ENCODE results near the gene FBXW5.

FBXW5 gene

GRCh38 chr9:136944519-136945332 lies at the start of gene FBXW5, which contains the start of gene C8G:
TSS of gene FBXW5 (minus strand) at chr9:136944738. CDS start at chr9:136944083, 655 bp downstream.
TSS of gene C8G (plus strand) at chr9:136945243. CDS start at chr9:136945321, 78 bp downstream.
- DNase-seq: no peak

- DNase-seq: no peak
Observed at GRCh38 chr9:136992819-136993369, 48.4 kb upstream of the FBXW5 start.

DNA sequence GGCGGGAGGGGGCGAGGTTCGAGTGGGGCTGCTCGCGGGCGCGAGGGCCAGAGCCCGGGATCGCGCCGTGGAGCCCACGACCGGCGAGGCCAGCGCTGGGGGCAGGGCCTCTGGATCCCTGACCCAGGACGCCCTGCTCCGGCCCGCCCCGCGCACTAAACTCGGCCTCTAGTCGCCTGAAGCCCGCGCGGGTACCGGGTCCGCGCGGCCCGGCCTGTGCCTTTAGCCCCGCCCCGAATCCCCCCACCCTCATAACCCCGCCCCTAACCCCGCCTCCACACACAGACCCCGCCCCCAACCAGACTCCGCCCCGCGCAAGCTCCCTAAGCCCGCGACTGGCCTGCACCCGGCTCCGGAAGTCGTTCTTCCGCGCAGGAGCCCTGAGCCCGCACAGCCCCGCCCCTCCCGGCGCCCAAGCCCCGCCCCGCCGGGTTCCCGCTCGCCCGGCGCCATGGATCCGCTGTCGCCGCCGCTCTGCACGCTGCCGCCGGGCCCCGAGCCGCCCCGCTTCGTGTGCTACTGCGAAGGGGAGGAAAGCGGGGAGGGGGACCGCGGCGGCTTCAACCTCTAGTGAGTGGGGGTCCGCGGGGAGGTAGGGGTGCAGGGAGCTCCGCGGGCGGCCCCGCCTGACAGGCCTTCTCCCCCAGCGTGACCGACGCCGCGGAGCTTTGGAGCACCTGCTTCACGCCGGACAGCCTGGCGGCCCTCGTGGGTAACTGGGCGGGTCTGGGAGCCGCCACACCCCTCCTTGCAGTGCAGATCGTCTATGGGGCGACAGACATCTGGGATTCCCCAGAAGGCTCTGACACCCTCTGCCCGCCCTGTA lies 47.7 kb upstream of the FBXW5 start, which contains the start of gene PAXX:
Gene PAXX (plus strand): TSS at position 430 of the 826 bp plus-strand sequence. CDS start 22 bp downstream, at position 452.
- DNase-seq: peak; percentile 26

DNA sequence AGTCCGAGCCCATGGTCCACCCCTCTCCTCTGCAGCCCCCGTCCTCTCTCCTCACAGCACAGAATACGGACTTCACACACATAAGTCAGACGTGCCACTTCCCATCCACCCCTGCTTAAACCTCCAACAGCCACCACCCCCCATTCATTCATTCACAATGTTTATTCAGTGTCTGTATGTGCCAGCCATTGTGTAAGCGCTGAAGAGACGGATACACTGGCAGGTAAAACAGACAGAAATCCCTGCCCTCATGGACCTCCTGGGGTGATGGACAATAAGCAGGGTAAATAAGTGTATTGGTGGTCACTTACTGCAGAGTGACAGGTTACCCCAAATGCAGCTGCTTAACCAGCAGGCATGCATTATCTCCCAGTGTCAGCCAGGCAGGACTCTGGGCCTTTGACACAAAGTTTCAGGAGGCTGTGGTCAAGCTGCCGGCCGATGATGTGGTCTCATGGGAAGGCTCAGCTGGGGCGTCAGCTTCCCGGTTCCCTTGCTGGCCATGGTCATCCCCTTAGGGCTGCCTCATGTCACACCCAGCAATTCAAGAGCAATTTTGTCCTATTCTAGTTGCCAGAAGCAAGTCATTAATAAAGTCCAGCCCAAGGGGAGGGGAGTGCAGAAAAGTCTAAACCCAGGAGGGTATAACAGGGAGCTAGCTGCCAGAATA lies 45.8 kb upstream of the FBXW5 start:
- DNase-seq: no peak

DNA sequence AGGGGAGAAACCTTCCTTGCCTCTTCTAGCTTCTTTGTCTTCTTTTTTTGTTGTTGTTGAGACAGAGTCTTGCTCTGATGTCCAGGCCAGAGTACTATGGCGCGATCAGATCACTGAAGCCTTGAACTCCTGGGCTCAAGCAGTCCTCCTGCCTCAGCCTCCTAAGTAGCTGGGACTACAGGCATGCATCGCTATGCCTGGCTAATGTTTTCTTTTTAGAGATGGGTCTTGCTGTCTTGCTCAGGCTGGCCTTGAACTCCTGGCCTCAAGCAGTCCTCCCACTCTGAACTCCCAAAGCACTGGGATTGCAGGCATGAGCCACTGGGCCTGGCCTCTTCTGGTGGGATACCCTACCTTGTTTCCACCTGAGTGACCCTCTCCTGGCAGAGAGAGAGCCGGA lies 44.3 kb upstream of the FBXW5 start:
- no peak for DNase-seq

- DNase-seq: no peak
Observed at GRCh38 chr9:136985853-136986252, 41.3 kb upstream of the FBXW5 start.

- DNase-seq: no peak
Observed at GRCh38 chr9:136985027-136985602, 40.6 kb upstream of the FBXW5 start.

GRCh38 chr9:136984464-136985026 lies 40.0 kb upstream of the FBXW5 start:
- DNase-seq: no peak

DNA sequence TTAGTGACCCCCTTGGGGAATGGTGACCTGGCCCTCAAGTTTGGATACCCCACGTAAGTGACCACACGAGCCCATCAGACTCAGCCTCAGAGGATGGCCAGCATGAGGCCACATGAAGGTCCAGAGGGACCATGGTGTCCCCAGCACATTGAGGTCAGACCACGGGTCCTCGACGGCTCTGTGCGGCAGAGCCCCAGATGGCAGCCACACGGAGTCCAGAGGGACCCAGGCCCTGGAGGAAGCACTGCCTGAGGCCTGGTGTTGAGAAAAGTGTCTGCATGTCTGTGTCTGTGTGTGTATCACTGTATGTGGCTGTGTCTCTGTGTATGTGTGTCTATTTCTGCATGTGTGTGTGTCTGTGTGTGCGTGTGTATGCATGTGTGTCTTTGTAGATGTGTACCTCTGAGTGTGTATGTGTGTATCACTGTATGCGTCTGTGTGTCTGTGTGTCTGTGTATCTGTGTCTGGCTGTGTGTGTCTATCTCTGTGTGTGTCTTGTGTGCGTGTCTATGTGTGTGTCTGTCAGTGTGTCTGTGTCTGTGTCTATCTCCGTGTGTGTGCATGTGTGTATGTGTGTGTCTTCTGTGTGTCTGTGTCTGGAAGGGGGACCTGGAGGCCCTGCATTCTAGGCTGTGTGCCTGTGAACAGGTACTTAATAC lies 39.2 kb upstream of the FBXW5 start:
- no peak for DNase-seq

DNA sequence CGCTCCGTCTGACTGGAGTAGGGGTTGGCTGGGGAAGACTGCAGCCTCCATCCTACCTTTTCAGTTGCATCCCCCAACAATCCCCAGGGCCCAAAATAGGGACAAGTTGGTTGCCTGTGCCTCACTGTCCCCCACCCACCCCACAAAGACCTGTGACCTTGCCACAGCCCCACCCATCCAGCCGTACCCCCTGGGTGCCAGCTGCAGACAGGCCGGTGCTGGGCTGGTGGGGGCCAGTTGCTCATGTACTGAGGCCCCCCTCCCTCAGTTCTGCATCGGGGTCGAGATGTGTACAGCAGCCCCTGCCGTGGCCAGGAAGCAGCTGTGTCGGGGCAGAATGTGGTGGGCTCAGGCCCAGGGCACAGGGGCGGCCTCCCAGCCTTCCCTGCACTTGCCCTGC lies 38.6 kb upstream of the FBXW5 start:
- DNase-seq: no peak

DNA sequence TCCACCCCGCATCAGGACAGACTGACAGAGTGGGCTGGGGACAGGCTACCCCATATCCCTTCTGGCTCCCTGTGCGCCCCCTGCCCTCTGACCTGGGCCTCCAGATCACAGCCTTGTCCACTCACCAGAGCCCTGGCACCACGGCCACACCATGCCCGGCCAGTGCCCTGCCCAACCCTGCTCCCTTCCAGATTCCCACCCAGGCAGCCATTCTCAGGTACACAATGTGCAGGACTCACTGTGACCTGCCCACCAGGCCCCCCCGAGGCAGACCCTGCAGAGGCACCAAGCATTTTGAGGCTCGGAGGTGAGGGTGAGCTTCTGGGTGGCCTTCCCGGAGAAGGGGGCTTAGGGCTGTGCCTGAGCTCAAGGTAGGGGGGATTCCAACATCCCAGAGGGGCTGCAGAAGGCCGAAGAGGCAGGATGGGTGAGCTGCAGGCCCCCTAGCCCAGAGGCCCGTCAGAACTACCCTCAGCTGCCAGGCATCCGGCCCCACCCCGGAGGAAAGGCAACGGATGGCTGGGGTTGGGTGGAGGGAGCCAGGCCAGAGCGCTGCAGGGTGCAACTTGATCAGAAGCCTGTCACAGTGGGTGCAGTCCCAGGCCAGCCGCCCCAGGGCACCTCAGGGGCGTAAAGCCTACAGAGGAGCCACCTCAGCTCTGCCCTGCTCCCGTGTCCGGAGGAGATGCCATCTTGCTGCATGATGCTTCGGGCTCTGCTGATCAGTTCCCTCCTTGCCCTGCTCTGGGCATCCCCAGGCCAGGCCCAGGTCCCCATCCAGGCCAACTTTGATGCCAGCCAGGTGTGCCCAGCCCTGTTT lies 37.9 kb upstream of the FBXW5 start, which contains the start of gene LCNL1:
Gene LCNL1 (plus strand): TSS at position 762 of the 820 bp plus-strand sequence. CDS start 594 bp downstream, outside the sequence.
- DNase-seq: no peak

DNA sequence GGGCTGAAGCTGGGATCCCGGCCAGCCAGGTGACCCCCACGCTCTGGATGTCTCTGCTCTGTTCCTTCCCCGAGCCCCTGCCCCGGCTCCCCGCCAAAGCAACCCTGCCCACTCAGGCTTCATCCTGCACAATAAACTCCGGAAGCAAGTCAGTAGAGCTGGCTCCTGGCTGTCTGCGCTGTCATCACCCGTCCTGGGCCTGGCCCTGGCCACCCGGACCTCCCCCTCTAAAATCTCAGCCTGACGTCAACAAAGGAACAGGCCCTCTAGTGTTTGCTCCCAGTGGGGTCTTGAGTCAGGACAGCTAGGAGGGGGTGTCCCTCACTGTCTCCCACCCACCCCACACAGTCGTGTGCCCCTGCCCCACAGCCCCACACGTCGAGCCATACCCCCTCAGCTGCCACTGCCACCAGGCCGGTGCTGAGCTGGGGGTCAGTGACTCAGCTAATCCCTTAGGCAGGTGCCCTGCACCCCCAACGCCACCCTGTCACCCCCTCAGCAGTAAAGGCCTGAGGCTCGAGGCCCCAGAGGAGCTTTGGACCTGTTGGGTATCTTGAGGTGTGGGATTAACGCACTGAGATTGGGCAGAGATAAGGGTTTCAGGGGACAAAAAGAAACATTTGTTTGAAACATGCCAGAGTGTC lies 37.2 kb upstream of the FBXW5 start:
- no peak for DNase-seq

DNA sequence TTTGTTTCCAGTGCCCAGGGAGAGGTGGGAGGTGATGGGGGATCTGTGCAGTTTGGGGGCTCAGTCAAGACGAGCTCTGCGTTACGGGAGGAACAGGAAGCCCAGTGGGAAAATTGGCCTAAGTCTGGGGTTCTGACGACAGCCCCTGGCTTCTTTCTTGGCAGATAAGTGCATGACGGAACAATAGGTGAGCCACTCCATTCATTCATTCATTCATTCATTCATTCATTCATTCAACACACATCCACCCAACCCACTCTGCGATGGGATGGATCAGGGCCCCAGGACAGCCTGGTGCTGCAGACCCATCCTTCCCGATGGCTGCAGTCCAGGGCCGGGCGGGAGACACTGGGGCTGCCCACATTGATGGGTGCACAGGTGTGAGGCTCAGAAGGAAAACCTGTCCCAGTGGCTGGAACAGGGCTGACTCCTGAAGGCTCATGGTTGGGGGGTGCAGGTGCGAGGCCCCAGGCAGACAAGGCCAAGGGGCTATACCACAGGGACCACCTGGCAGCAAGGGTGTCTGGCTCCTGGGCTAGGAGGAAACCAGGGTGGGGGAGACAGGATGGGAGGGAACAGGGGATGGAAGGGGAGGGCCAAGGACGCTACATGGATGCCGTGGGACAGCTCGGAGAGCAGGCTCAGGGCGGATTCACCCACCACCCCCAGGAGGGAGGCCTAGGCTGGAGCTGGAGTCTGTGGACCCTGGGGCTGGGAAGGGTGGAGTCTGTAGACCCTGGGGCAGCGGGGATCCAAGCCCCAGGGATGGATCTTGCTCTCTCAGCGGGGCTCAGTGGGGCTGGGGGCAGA lies 36.3 kb upstream of the FBXW5 start:
- DNase-seq: no peak

- no peak for DNase-seq
Observed at GRCh38 chr9:136979769-136980587, 35.4 kb upstream of the FBXW5 start.

GRCh38 chr9:136978865-136979544 lies 34.5 kb upstream of the FBXW5 start:
- no peak for DNase-seq

DNA sequence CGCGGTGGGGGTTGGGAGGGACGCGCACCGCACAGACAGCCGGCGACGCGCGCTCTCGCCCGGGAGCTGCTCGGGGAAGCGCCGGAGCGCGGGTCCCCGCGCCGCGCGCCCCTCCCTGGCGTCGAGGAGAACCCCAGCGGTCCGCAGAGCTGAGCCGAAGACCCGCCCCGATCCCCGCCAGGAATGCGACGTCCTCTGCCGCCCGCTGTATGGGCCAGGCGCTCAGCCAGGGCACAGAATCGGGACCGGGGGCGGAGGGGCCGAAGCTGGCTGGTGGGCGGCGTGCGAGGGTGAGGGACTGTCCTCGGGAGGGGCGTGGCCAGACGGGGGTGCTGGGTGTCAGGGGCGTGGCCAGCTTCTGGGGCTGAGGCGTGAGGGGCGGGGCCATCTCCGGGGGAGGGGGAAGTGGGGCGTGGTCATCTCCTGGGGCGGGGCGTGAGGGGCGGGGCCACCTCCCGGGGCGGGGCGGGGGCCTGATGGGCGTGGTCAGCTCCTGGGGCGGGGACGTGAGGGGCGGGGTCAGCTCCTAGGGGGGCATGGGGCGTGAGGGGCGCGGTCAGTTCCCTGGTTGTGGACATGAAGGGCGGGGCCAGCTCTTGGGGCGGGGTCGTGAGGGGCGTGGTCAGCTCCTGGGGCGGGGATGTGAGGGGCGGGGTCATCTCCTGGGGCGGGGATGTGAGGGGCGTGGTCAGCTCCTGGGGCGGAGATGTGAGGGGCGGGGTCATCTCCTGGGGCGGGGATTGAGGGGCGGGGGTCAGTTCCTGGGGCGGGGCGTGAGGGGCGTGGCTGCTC lies 33.7 kb upstream of the FBXW5 start:
- no peak for DNase-seq

GRCh38 chr9:136977649-136978072 lies 33.1 kb upstream of the FBXW5 start:
- no peak for DNase-seq

Measured in NCI-H524 treated with DMSO at 0.1 percent for 48 hours (cell line).